ENCODE measurements around the gene FREM3. TPM values are rescaled to one million over a fixed set of nuclear protein-coding genes. Genes with fewer than 3 reads are reported as not detected.

The FREM3 gene
- total and polyA plus RNA-seq, 2 of the 8 experiments (the other 6 are each of a cell fraction or from before 2014, with no cell fraction given) = 0.03 to 0.11 TPM

DNA sequence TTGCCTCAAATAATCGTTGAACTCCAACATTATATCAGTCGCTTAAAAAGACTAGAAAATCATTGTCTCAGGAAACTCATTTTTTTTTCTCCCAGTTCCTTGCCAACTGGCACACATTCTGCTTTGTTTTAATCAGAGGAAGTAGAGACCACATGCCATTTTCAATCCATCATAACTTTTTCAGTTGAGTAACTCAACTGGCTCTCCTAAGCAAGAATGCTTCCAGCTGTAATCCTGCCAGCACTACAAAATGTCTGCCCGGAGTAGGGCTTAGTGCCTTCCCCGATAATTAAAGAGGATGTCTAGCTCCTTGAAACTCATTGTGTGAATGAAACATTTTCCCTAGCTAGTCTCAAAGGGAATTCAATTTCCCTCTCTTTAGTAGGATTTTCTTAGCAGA, 33.0 kb downstream of the FREM3 start:
- Histone ChIP-seq H4K91ac (replicated peaks; ENCODE audit: insufficient read length, low read length) (no peak overlapping the region), H3K79me2 (ENCODE audit: control insufficient read depth in 1 of 2, insufficient read depth in 2 of 2, low read length in 2 of 2) (no peaks in the 10 kb centered on the region), H3K27ac (ENCODE audit: low read depth, low read length) (no peak overlapping the region), H4K20me1 (replicated peaks in 1 of 2; ENCODE audit: control insufficient read depth in 1 of 2, insufficient read depth in 2 of 2, low read length in 2 of 2) (no peaks in the 10 kb centered on the region), H3K23ac (ENCODE audit: insufficient read length) (no peak overlapping the region), H2AK5ac (ENCODE audit: low read depth, low read length) (no peak overlapping the region), H2BK12ac (ENCODE audit: low read depth, low read length) (no peak overlapping the region), H3K56ac (replicated peaks; ENCODE audit: insufficient read length, low read depth, low read length) (no peak overlapping the region), H3K9ac (replicated peaks in 1 of 4; ENCODE audit: extremely low read depth in 1 of 4, low read depth in 3 of 4, low read length in 3 of 4) (no peak overlapping the region), H3K9me3 (ENCODE audit: insufficient read depth in 2 of 2, low read depth in 1 of 2, low read length in 1 of 2) (peaks cover 0 to 5% of the 10 kb centered on the region in 2 experiments; a peak in 1 of 4 replicates), H3K4me1 (replicated peaks in 1 of 4; ENCODE audit: control insufficient read depth in 3 of 4, insufficient read depth in 4 of 4, low read length in 3 of 4) (no peaks in the 10 kb centered on the region), H4K8ac (ENCODE audit: extremely low read depth, insufficient read depth, low read length) (no peak overlapping the region), H2BK5ac (ENCODE audit: low read depth, low read length) (no peak overlapping the region), H2BK120ac (replicated peaks; ENCODE audit: low read depth, low read length) (no peak overlapping the region), H3K79me1 (ENCODE audit: low read depth, low read length) (no peaks in the 10 kb centered on the region), H3K4ac (replicated peaks; ENCODE audit: insufficient read length, low read depth, low read length) (no peak overlapping the region), H2BK20ac (ENCODE audit: low read length) (no peak overlapping the region), H3K4me2 (ENCODE audit: insufficient read depth in 1 of 2, low read depth in 2 of 2, low read length in 2 of 2) (no peak overlapping the region), H4K5ac (ENCODE audit: insufficient read length, low read depth, low read length) (no peak overlapping the region), H3K4me3 (ENCODE audit: extremely low read depth in 1 of 4, insufficient read depth in 2 of 4, low read depth in 3 of 4, low read length in 4 of 4) (no peak overlapping the region), H3K23me2 (ENCODE audit: low read depth, low read length) (no peaks in the 10 kb centered on the region), H2BK15ac (ENCODE audit: low read length) (no peak overlapping the region), H2AFZ (ENCODE audit: low read length) (peak overlapping the region; percentile 79; the same call in 1 of the 2 replicates), H3K36me3 (ENCODE audit: control insufficient read depth in 2 of 4, insufficient read depth in 4 of 4, low read length in 3 of 4) (no peaks in the 10 kb centered on the region; a peak in 1 of 8 replicates), H3K14ac (ENCODE audit: insufficient read length) (no peak overlapping the region), H3K18ac (ENCODE audit: extremely low read depth, low read length) (no peak overlapping the region), H3K27me3 (replicated peaks in 1 of 4; ENCODE audit: control insufficient read depth in 3 of 4, extremely low read depth in 1 of 4, insufficient read depth in 3 of 4, low read length in 3 of 4) (no peaks in the 10 kb centered on the region)
- DNase-seq (ENCODE audit: low read depth in 1 of 2, low spot score in 2 of 2) (no peak), FAIRE-seq (no peak)
- ChIA-PET CTCF (ENCODE audit: partially characterized antibody) (no interaction called here), POLR2A (ENCODE audit: partially characterized antibody) (no interaction called here)
- TF ChIP-seq SIX5 (IDR thresholded peaks at IDR 0.05; ENCODE audit: low read depth, low read length) (no peak), CTBP2 (IDR thresholded peaks at IDR 0.05; ENCODE audit: borderline replicate concordance, insufficient read depth, insufficient read length, low read length) (no peak), SP1 (IDR thresholded peaks at IDR 0.05; ENCODE audit: low read depth, low read length) (no peak), EZH2 (IDR thresholded peaks at IDR 0.05; ENCODE audit: low read depth, low read length, severe bottlenecking) (no peak)
- 100% methylated on average over 4 of the region's 4 CpGs; no CpG with 5 or more reads in 1 of the 2 experiments for WGBS, 2 experiments (ENCODE audit: extremely low coverage in 1 of 2, insufficient coverage in 1 of 2, insufficient read length in 1 of 2, insufficient replicate concordance in 2 of 2, low coverage in 1 of 2, low lambda C conversion rate in 2 of 2, missing lambda C conversion rate in 1 of 2)
